Measurements from ENCODE around the gene TPRN. TPM values are rescaled to one million over a fixed set of nuclear protein-coding genes. Genes with fewer than 3 reads are reported as not detected.

Gene TPRN
- total RNA-seq, 1 experiment from 2014 or later, result 24.9 TPM

DNA sequence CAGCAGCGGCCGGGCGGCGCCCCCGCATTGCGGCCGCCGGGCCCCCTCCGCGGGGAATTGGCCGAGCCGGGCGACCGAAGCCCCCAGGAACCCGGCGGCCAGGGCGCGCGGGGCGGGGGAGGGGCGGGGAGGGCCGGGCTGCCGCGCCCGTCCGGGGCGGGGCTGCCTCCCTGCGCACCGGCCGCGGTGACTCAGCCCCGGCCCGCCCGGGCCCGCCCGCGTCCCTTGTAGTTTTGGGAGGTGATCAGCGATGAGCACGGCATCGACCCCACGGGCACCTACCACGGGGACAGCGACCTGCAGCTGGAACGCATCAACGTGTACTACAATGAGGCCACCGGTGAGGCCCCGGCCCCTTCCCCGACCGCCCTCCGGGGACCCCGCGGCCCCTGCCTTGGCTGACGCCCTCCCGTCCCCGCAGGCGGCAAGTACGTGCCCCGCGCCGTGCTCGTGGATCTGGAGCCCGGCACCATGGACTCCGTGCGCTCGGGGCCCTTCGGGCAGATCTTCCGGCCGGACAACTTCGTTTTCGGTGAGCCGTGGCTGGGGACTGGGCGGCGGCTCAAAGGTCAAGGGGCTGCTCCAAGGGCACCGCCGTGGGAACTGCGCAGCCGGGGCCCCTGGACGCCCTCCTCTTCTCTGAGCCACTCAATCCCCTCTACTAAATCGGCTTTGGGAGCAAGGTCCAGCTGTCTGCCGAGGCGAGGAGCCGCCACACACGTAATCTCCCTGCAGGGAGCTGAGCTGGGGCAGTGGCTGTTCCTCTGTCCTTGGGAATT lies 41.1 kb upstream of the TPRN start:
- Histone ChIP-seq H3K4me3 (replicated peaks in 1 of 2; ENCODE audit: low read depth in 1 of 2, low read length in 2 of 2) (peak overlapping the region; percentile 85 to 96), H3K9me2 (ENCODE audit: insufficient read depth) (no peaks in the 10 kb centered on the region), H3K9me3 (ENCODE audit: control insufficient read depth in 1 of 2, insufficient read depth in 1 of 2, low read depth in 1 of 2, low read length in 2 of 2) (no peaks in the 10 kb centered on the region), H3K27me3 (ENCODE audit: insufficient read depth, low read length) (no peaks in the 10 kb centered on the region), H2AFZ (ENCODE audit: low read depth, low read length, poor library complexity, severe bottlenecking) (no peak overlapping the region), H3K27ac (ENCODE audit: low read depth, low read length) (peak overlapping the region; percentile 96), H4K20me1 (ENCODE audit: insufficient read depth) (peaks cover 21% of the 10 kb centered on the region; the same call in 1 of the 2 replicates), H3K4me1 (ENCODE audit: control insufficient read depth in 1 of 2, insufficient read depth in 2 of 2, low read length in 2 of 2) (peaks cover 29 to 55% of the 10 kb centered on the region in 2 experiments), H3K4me2 (ENCODE audit: low read length) (peak overlapping the region; percentile 98), H3K36me3 (ENCODE audit: control insufficient read depth in 1 of 2, insufficient read depth in 2 of 2, low read length in 2 of 2) (peaks cover 11 to 21% of the 10 kb centered on the region in 2 experiments), H3K9ac (ENCODE audit: low read length) (peak overlapping the region; percentile 93), H3K79me2 (ENCODE audit: insufficient read depth, low read length) (peaks cover 40% of the 10 kb centered on the region)
- BruUV-seq (replicated peaks), result TSS peak; percentile 74
- no peak for DNase-seq (ENCODE audit: low read depth, low spot score)
- ATAC-seq, result peak; percentile 14
- ChIA-PET POLR2A (interaction anchor here (0.7 to 1.9 kb wide), 22 partner anchors 8 to 195 kb away, joined by 3 to 39 read pairs (median 6); partner anchors contain the start of genes ANAPC2, MAN1B1, NELFB and RNF224), CTCF (interaction anchor here (0.6 to 1.9 kb wide), 6 partner anchors 12 to 212 kb away, joined by 3 to 10 read pairs (median 4); partner anchors contain the start of gene MAN1B1), RAD21 (ENCODE audit: low non-redundant PET in 1 of 2, low total read pairs in 2 of 2, uncharacterized antibody in 2 of 2, unreplicated experiment in 2 of 2) (interaction anchor here in 1 of 2 experiments (0.6 kb wide), 1 partner anchor 45 kb away, joined by 4 read pairs; no protein-coding TSS in a partner anchor)
- intact Hi-C loops (cut with micrococcal nuclease), result loop anchor here (1.0 kb wide), 2 partner anchors 14 to 41 kb away; partner anchors contain the start of genes NELFB and TPRN
- TF ChIP-seq ZFX (IDR thresholded peaks at IDR 0.05) (peak; percentile 33; the same call in 1 of the 2 replicates), SIN3A (IDR thresholded peaks at IDR 0.05; ENCODE audit: low read depth) (no peak), ZNF274 (IDR thresholded peaks at IDR 0.05; ENCODE audit: low read depth, low read length) (no peak), EZH2phosphoT487 (IDR thresholded peaks at IDR 0.05; ENCODE audit: borderline replicate concordance) (no peak)

- Histone ChIP-seq H2AFZ (ENCODE audit: low read depth, low read length, poor library complexity, severe bottlenecking) (no peak within 1 kb of the TSS), H3K9me2 (ENCODE audit: insufficient read depth) (no peaks in the 10 kb centered on the region), H3K4me1 (ENCODE audit: control insufficient read depth in 1 of 2, insufficient read depth in 2 of 2, low read length in 2 of 2) (peaks cover 31 to 61% of the 10 kb centered on the region in 2 experiments), H3K27me3 (ENCODE audit: insufficient read depth, low read length) (no peaks in the 10 kb centered on the region), H3K9ac (ENCODE audit: low read length) (peak within 1 kb of the TSS; percentile 97), H3K4me3 (replicated peaks in 1 of 2; ENCODE audit: low read depth in 1 of 2, low read length in 2 of 2) (peak within 1 kb of the TSS; percentile 85 to 96), H3K4me2 (ENCODE audit: low read length) (peak within 1 kb of the TSS; percentile 98), H4K20me1 (ENCODE audit: insufficient read depth) (peaks cover 21% of the 10 kb centered on the region; the same call in 1 of the 2 replicates), H3K27ac (ENCODE audit: low read depth, low read length) (peak within 1 kb of the TSS; percentile 100), H3K9me3 (ENCODE audit: control insufficient read depth in 1 of 2, insufficient read depth in 1 of 2, low read depth in 1 of 2, low read length in 2 of 2) (no peaks in the 10 kb centered on the region), H3K36me3 (ENCODE audit: control insufficient read depth in 1 of 2, insufficient read depth in 2 of 2, low read length in 2 of 2) (peaks cover 11 to 21% of the 10 kb centered on the region in 2 experiments), H3K79me2 (ENCODE audit: insufficient read depth, low read length) (peaks cover 40% of the 10 kb centered on the region)
- POLR2A ChIA-PET, result interaction anchor here (0.6 to 1.9 kb wide), 30 partner anchors 9 to 293 kb away, joined by 3 to 39 read pairs (median 5); partner anchors contain the start of genes ANAPC2, DPP7, ENTPD2 and ENTPD8
- RAD21 ChIA-PET (ENCODE audit: low non-redundant PET in 1 of 2, low total read pairs in 2 of 2, uncharacterized antibody in 2 of 2, unreplicated experiment in 2 of 2), result no interaction called here
- ATAC-seq (peak; percentile 75), DNase-seq (ENCODE audit: low read depth, low spot score) (peak; percentile 100)
- BruUV-seq (replicated peaks), result no TSS peak
- intact Hi-C loops (cut with micrococcal nuclease), result loop anchor here (1.0 kb wide), 2 partner anchors 14 to 41 kb away; partner anchors contain the start of genes NELFB and TPRN
- CTCF ChIA-PET, result interaction anchor here (1.0 to 1.9 kb wide), 5 partner anchors 13 to 211 kb away, joined by 3 to 10 read pairs (median 5); partner anchors contain the start of gene MAN1B1
- no peak for TF ChIP-seq JUND (IDR thresholded peaks at IDR 0.05)
- peak; percentile 99 for TF ChIP-seq POLR2AphosphoS5 (IDR thresholded peaks at IDR 0.05; ENCODE audit: low read depth, low read length)
- TF ChIP-seq RAD21 (IDR thresholded peaks at IDR 0.05; ENCODE audit: low read depth), result no peak
- TF ChIP-seq, protein P1, sequence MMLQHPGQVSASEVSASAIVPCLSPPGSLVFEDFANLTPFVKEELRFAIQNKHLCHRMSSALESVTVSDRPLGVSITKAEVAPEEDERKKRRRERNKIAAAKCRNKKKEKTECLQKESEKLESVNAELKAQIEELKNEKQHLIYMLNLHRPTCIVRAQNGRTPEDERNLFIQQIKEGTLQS (IDR thresholded peaks at IDR 0.05), result no peak
- peak; percentile 6 for TF ChIP-seq TCF7L2 (IDR thresholded peaks at IDR 0.05; ENCODE audit: borderline replicate concordance, extremely low read depth, insufficient read depth, insufficient read length)
- TF ChIP-seq FOSL1 (IDR thresholded peaks at IDR 0.05; ENCODE audit: low read depth), result no peak
- TF ChIP-seq ZBTB33 (IDR thresholded peaks at IDR 0.05; ENCODE audit: extremely low read depth, insufficient replicate concordance, low read length), result peak; percentile 60
- no peak for TF ChIP-seq ZFX (IDR thresholded peaks at IDR 0.05)
- peak; percentile 98 for TF ChIP-seq POLR2A (IDR thresholded peaks at IDR 0.05; ENCODE audit: borderline replicate concordance, extremely low read depth, insufficient read depth, insufficient read length)
- TF ChIP-seq CBX3 (IDR thresholded peaks at IDR 0.05; ENCODE audit: low read depth), result no peak
- TF ChIP-seq CEBPB (IDR thresholded peaks at IDR 0.05; ENCODE audit: low read depth), result no peak
- TF ChIP-seq, protein P2, sequence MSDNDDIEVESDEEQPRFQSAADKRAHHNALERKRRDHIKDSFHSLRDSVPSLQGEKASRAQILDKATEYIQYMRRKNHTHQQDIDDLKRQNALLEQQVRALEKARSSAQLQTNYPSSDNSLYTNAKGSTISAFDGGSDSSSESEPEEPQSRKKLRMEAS (IDR thresholded peaks at IDR 0.05), result no peak
These were observed 40.4 kb upstream of the TPRN start, which contains the start of gene TUBB4B for GRCh38 chr9:137240841-137241489. Gene TUBB4B (plus strand): TSS chr9:137241287. CDS start chr9:137241361, 74 bp downstream.
